HG03045 (cell line): Measurements from ENCODE around the gene AGBL4.
"Not testable (repeated sequence)": the region's sequence is repeated elsewhere in the genome, so short reads cannot be mapped to it uniquely, and the experiment has no call there.

Experiments used
- ATAC-seq: cut with Tn5 transposase; IDR thresholded peaks from one replicate; pipeline ENCODE4 v1.9.1; 2021; ENCODE audit warnings: mild to moderate bottlenecking, moderate library complexity; ENCODE audit not compliant: unreplicated experiment

Gene AGBL4

GRCh38 chr1:49448200-49448599 lies 575.6 kb downstream of the AGBL4 start:
- ATAC-seq, result no peak

- no peak for ATAC-seq
These were observed 586.9 kb downstream of the AGBL4 start for GRCh38 chr1:49436865-49437264.

DNA sequence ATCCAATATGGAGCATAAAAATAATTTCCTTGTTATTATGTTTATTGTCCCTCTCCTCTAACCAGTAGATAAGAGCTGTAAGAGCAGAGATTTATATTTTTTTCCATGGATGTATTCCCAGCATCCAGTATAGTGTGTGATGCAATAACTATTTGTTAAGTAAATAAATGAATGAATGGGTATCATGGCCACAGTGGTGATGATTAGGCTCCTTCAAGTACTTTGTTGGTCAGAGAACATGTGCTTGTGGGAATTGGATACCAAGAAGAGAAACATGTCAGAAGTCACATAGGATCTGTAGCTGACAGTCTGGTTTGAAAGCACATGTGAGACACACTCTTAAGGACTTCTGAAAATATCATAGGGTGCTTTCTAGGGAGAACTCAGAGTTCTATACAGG lies 588.5 kb downstream of the AGBL4 start:
- ATAC-seq, result no peak

GRCh38 chr1:49424782-49425181 lies 599.0 kb downstream of the AGBL4 start:
- ATAC-seq, result no peak

DNA sequence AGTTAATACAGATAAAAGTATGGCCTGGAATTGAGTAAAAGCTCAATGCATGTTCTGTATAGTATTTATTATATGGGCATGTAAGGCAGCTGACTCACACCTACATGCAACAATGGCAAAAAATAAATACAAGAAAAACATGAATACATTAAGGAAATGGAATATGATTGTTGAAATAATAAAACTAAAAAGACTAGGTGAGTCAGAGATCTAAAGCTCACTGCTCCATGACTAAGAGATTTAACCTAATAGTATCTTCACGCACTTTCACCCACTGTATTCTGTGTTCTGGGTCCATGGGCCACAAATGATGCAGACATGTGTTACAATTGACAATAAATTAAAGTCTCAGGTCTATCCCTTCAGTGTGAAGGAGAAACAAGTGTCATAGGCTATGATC lies 607.0 kb downstream of the AGBL4 start:
- no peak for ATAC-seq

- no peak for ATAC-seq
These were observed 615.4 kb downstream of the AGBL4 start for GRCh38 chr1:49408346-49408745.

- ATAC-seq, result no peak
These were observed 626.7 kb downstream of the AGBL4 start for GRCh38 chr1:49397086-49397485.

- no peak for ATAC-seq
These were observed 629.6 kb downstream of the AGBL4 start for GRCh38 chr1:49394200-49394599.

DNA sequence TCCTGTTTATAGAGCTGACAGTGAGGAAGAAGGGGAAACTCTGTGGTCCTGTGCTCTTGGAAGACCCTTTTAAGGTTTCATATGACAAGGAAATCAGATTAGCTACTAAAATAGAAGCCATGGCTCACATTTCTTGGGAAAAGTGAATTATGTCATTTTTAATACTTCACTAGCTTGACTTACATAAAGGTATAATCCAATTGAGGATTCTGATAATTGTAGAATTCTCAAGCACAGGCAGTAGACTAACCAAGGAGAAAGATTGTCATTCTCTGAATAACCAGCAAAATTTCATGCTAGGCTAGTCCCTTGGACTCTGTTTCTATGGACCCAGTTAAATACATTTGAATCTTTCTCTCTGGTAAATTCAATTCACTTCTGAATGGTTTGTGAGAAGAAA lies 634.1 kb downstream of the AGBL4 start:
- no peak for ATAC-seq

DNA sequence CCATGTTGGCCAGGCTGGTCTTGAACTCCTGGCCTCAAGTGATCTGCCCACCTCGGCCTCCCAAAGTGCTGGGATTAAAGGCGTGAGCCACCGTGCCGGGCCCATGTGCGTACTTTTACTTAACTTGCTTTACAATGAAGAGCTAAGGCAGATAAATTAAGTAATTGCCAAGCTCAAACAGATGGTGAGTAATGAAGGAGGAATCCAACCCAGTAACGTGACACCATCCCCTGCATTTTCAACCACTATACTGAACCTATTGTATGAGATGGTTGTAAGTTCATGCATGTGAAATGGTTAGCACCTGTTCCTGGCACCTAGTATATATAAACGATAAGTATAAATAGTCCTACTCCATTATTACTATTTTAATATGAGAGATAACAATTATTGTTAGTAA lies 659.1 kb downstream of the AGBL4 start:
- no peak for ATAC-seq

DNA sequence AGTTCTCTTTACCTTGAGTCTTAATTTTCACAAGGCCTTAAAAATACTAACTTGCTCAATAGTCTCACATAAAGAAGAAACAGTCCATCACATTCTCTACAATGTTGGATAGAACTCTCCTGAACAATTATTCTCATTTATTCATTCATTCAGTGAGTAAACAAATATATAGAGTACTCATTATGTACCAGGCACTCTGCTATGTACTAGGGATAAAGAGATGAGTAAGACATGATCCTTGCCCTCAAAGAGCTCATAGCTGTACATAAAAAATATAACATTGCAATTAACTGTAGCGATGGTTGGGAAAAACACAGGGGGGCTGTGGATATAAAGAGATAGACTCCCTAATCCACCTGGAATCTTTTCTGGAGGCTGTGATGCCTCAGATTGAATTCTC lies 660.1 kb downstream of the AGBL4 start:
- no peak for ATAC-seq

DNA sequence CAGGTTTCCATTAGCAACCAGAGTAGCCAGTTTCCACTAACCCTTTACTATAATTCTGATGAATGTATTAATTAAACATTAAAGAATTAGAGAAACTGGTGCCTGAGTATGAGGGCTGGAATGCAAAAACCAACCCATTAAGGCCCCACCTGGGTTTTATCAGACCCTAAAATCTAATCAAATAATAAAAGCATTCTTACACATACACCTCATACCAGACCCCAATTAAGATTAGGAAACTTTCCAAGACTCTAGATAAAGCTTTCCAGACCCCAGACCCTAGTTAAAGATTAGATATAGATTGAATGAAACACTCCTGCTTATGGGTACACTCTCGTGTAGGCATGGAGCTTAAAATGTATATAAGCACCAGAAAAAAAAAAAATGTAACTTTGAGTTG lies 665.7 kb downstream of the AGBL4 start:
- no peak for ATAC-seq

- ATAC-seq, result no peak
These were observed 667.2 kb downstream of the AGBL4 start for GRCh38 chr1:49356594-49356993.

GRCh38 chr1:49351768-49352167 lies 672.0 kb downstream of the AGBL4 start:
- no peak for ATAC-seq

GRCh38 chr1:49346767-49347349 lies 676.9 kb downstream of the AGBL4 start:
- ATAC-seq, result no peak

DNA sequence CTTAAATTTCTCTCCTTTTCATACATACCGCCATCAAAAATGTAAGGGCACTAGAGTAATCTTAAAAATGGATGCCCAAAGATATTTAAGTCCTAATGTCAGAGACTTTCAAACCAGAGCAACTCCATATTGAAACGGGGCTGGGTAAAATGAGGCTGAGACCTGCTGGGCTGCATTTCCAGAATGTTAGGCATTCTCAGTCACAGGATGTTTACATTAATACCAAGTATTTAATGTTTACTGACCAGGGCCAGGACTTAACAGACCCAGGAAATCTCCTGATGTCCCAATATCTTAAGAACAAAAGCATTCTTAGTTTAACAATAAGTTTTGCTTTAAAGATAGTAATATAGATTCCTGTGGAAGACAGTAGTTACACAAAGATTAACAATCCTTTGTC lies 683.2 kb downstream of the AGBL4 start:
- no peak for ATAC-seq

GRCh38 chr1:49339043-49339442 lies 684.7 kb downstream of the AGBL4 start:
- ATAC-seq, result no peak

- no peak for ATAC-seq
These were observed 686.5 kb downstream of the AGBL4 start for GRCh38 chr1:49337251-49337650.

GRCh38 chr1:49333906-49334305 lies 689.8 kb downstream of the AGBL4 start:
- ATAC-seq, result no peak

DNA sequence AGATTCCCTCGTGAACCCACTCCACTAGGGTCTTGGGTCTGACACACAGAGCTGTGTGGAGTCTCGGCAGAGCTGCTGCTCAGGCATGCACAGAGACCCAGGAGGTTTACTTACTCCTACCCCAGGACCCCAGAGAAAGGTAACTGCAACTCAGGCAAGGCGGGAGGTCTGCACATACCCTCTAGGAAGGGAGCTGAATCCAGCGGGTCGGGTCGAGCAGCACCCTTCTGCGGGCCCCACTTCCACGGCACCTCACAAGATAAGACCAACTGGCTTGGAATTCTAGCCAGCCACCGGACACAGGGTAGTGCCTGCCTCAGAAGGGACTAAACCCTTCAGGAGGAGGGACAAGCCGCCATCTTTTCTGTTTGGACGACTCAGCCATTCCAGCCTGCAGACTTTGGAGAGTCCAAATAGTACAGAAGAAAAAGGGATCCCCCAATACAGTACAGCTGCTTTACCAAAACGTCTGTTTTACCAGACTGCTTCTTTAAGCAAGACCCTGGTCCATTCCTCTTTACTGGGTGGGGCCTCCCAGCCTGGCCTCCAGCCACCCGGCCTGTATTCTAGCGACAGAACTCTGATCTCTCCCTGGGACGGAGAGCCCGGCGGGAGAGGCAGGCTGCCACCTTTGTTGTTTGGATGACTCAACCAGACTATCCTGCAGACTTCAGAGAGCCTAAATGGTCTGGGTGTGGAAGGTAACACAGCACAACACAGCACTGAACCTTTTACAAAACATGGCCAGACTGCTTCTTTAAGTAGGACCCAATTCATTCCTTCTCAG lies 692.5 kb downstream of the AGBL4 start:
- no peak for ATAC-seq

DNA sequence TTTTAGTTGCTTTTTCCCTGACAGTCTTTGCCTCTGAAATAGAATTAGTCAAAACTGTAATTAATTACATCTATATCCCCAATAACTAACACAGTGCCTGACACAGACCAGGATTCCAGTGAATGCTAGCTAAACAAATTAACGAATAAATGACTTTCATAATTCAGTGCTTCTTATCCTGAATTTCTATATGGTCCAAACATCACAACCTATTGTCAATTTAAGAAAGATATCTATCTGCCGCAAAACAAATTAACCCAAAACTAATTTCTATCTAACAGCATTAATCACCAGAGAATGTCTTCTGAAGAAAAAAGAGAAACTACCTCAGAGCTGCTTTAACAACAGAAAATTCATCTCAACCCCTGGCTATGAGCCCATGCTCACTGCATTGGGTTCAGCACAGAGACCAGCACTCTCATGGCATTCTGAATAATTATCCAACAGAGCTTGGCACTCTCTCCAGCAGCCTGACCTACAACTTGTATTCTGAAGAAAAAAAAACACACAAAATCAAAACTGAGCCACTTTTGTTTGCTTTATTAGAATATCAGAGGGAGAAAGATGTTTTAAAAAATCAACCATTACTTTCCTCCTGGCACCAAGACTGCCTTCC lies 699.7 kb downstream of the AGBL4 start:
- ATAC-seq, result no peak

- not testable (repeated sequence) for ATAC-seq
These were observed 703.3 kb downstream of the AGBL4 start for GRCh38 chr1:49320493-49320892.
